ENCODE measurements around the gene ZNF580. TPM values are rescaled to one million over a fixed set of nuclear protein-coding genes. Genes with fewer than 3 reads are reported as not detected.

Gene ZNF580
- total RNA-seq, 2 experiments from 2014 or later: 18.1 to 18.7 TPM

GRCh38 chr19:55609326-55609725, 31.5 kb upstream of the ZNF580 start:
- H3K9me3 Mint-ChIP-seq: no peaks in the 10 kb centered on the region
- H3K4me3 Mint-ChIP-seq: no peak overlapping the region
- H3K4me1 Mint-ChIP-seq (ENCODE audit: low read depth): peaks cover 58% of the 10 kb centered on the region
- CTCF ChIA-PET: interaction anchor here (1.3 kb wide), 1 partner anchor 24 kb away, joined by 4 read pairs; no protein-coding TSS in a partner anchor
- no peak overlapping the region for H3K27ac Mint-ChIP-seq
- peaks cover 24% of the 10 kb centered on the region for H3K36me3 Mint-ChIP-seq (ENCODE audit: low read depth)
- intact Hi-C loops (cut with micrococcal nuclease): loop anchor here (5.0 to 10.0 kb wide), 2 partner anchors 33 to 465 kb away; partner anchors contain the start of genes TNNT1, ZNF580 and ZNF581
- no peak for DNase-seq
- H3K27me3 Mint-ChIP-seq (ENCODE audit: low read depth): no peaks in the 10 kb centered on the region

DNA sequence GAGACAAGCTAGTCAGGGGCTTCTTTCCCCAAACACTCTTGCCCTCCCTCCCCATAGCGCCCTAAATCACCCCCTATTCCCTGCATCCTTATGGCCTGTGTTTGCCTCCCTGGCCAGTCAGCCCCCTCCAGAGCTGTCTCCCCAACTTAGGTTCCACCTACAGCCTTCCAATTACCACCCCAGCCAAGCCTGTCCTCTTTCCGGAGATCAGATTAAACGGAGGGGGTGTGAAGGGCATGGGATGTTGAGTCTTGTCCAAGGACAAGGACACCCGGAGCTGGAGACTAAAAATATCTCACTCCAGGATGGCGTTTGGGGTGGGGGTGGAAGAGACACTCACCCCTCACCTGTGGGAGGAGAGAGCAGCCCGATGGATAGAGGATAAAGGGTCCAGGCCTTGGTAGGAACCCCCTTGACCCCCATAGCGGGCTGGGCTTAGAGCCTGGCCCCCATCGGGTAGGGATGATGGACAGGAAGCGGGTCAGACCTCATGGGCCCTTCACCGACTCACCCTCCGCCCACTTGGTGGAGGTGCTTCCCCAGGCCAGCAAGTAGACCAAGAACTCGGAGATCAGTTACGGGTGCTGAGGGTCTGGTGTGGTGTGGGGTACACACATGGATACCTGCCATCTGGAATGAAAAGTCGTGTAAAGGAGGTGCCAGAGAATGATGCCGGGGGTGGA, 29.4 kb upstream of the ZNF580 start:
- Mint-ChIP-seq H3K36me3 (ENCODE audit: low read depth) (peaks cover 23% of the 10 kb centered on the region), H3K9me3 (no peaks in the 10 kb centered on the region), H3K27ac (no peak overlapping the region), H3K4me1 (ENCODE audit: low read depth) (peaks cover 49% of the 10 kb centered on the region), H3K27me3 (ENCODE audit: low read depth) (no peaks in the 10 kb centered on the region), H3K4me3 (no peak overlapping the region)
- no peak for DNase-seq
- CTCF ChIA-PET: interaction anchor here (0.7 kb wide), 1 partner anchor 55 kb away, joined by 3 read pairs; no protein-coding TSS in a partner anchor
- intact Hi-C loops (cut with micrococcal nuclease): no loop called here

DNA sequence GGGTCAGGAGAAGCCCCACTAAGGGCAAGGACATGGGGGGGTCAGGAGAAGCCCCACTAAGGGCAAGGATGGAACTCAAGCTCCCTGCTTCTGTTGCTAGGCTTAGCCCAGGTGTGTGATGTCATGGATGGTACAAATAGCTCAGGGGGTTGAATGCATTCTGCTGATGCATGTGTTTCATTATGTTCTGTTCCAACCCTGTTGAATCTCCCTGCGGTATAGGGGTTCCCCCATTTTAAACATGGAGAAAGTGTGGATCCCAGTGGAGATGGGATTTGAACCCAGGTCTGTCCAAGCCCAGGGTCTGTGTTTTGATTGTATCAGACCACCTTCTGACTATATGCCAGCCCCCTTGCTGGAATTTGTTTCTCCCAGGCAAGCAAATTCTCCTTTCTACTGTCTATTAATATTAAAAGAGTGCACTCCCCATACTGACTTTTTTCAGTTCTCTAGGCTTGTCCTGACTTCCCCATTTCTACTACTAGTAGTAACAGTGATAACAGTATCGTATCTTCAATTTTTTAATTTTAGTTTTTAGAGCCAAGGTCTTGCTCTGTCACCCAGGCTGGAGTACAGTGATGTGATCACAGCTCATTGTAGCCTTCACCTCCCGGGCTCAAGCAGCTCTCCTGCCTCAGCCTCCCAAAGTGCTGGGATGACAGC, 28.7 kb upstream of the ZNF580 start:
- no peak for DNase-seq
- no peak overlapping the region for H3K27ac Mint-ChIP-seq
- CTCF ChIA-PET: no interaction called here
- intact Hi-C loops (cut with micrococcal nuclease): no loop called here
- peaks cover 23% of the 10 kb centered on the region for H3K36me3 Mint-ChIP-seq (ENCODE audit: low read depth)
- peaks cover 44% of the 10 kb centered on the region for H3K4me1 Mint-ChIP-seq (ENCODE audit: low read depth)
- no peaks in the 10 kb centered on the region for H3K9me3 Mint-ChIP-seq
- H3K4me3 Mint-ChIP-seq: no peak overlapping the region
- H3K27me3 Mint-ChIP-seq (ENCODE audit: low read depth): no peaks in the 10 kb centered on the region

DNA sequence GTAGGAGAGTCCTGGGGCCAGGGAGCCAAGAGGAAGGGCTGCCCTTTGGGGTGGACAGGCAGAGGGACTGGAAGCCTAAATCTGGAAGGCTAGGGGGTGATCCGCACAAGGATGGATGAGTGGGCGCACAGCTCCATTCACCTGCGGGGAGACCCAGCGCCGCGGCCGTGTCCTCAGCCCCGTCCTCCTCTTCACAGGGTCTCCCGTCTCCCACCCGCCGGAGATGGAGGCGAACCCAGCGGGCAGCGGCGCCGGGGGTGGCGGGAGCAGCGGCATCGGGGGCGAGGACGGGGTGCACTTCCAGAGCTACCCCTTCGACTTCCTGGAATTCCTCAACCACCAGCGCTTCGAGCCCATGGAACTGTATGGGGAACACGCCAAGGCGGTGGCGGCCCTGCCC, 27.4 kb upstream of the ZNF580 start:
- Mint-ChIP-seq H3K9me3 (no peaks in the 10 kb centered on the region), H3K27me3 (ENCODE audit: low read depth) (no peaks in the 10 kb centered on the region), H3K27ac (no peak overlapping the region), H3K36me3 (ENCODE audit: low read depth) (peaks cover 23% of the 10 kb centered on the region), H3K4me3 (no peak overlapping the region), H3K4me1 (ENCODE audit: low read depth) (peaks cover 34% of the 10 kb centered on the region)
- CTCF ChIA-PET: interaction anchor here (0.6 kb wide), 1 partner anchor 26 kb away, joined by 4 read pairs; no protein-coding TSS in a partner anchor
- no peak for DNase-seq
- intact Hi-C loops (cut with micrococcal nuclease): no loop called here

GRCh38 chr19:55613930-55614710, 26.7 kb upstream of the ZNF580 start:
- no peaks in the 10 kb centered on the region for H3K27me3 Mint-ChIP-seq (ENCODE audit: low read depth)

GRCh38 chr19:55614711-55615542, 25.9 kb upstream of the ZNF580 start:
- H3K27me3 Mint-ChIP-seq (ENCODE audit: low read depth): no peaks in the 10 kb centered on the region
- H3K4me1 Mint-ChIP-seq (ENCODE audit: low read depth): peaks cover 32% of the 10 kb centered on the region
- no peak for DNase-seq
- intact Hi-C loops (cut with micrococcal nuclease): no loop called here
- H3K36me3 Mint-ChIP-seq (ENCODE audit: low read depth): peaks cover 23% of the 10 kb centered on the region
- CTCF ChIA-PET: no interaction called here
- no peaks in the 10 kb centered on the region for H3K9me3 Mint-ChIP-seq
- H3K27ac Mint-ChIP-seq: no peak overlapping the region
- H3K4me3 Mint-ChIP-seq: no peak overlapping the region

More at GRCh38 chr19:55613930-55614710, 26.7 kb upstream of the ZNF580 start:
- intact Hi-C loops (cut with micrococcal nuclease): no loop called here
- CTCF ChIA-PET: no interaction called here
- no peak overlapping the region for H3K27ac Mint-ChIP-seq
- H3K9me3 Mint-ChIP-seq: no peaks in the 10 kb centered on the region
- peaks cover 24% of the 10 kb centered on the region for H3K36me3 Mint-ChIP-seq (ENCODE audit: low read depth)
- DNase-seq: no peak
- H3K4me1 Mint-ChIP-seq (ENCODE audit: low read depth): peaks cover 30% of the 10 kb centered on the region
- no peak overlapping the region for H3K4me3 Mint-ChIP-seq

GRCh38 chr19:55615543-55616394, 25.0 kb upstream of the ZNF580 start:
- no peak for DNase-seq
- Mint-ChIP-seq H3K4me1 (ENCODE audit: low read depth) (peaks cover 35% of the 10 kb centered on the region), H3K4me3 (no peak overlapping the region), H3K36me3 (ENCODE audit: low read depth) (peaks cover 27% of the 10 kb centered on the region), H3K27ac (no peak overlapping the region), H3K9me3 (no peaks in the 10 kb centered on the region), H3K27me3 (ENCODE audit: low read depth) (no peaks in the 10 kb centered on the region)
- intact Hi-C loops (cut with micrococcal nuclease): no loop called here
- CTCF ChIA-PET: no interaction called here

GRCh38 chr19:55616395-55616875, 24.4 kb upstream of the ZNF580 start:
- CTCF ChIA-PET: no interaction called here
- intact Hi-C loops (cut with micrococcal nuclease): no loop called here
- Mint-ChIP-seq H3K4me1 (ENCODE audit: low read depth) (peaks cover 35% of the 10 kb centered on the region), H3K9me3 (no peaks in the 10 kb centered on the region), H3K36me3 (ENCODE audit: low read depth) (peaks cover 27% of the 10 kb centered on the region), H3K27me3 (ENCODE audit: low read depth) (no peaks in the 10 kb centered on the region), H3K4me3 (no peak overlapping the region), H3K27ac (no peak overlapping the region)
- DNase-seq: no peak

GRCh38 chr19:55617426-55617825, 23.4 kb upstream of the ZNF580 start:
- DNase-seq: no peak
- CTCF ChIA-PET: interaction anchor here (0.8 to 1.4 kb wide), 2 partner anchors 11 to 15 kb away, joined by 3 to 5 read pairs; no protein-coding TSS in a partner anchor
- Mint-ChIP-seq H3K4me1 (ENCODE audit: low read depth) (peaks cover 27% of the 10 kb centered on the region), H3K4me3 (no peak overlapping the region), H3K27me3 (ENCODE audit: low read depth) (no peaks in the 10 kb centered on the region), H3K36me3 (ENCODE audit: low read depth) (peaks cover 27% of the 10 kb centered on the region), H3K27ac (peak overlapping the region; percentile 30), H3K9me3 (no peaks in the 10 kb centered on the region)
- intact Hi-C loops (cut with micrococcal nuclease): no loop called here

GRCh38 chr19:55618426-55618825, 22.4 kb upstream of the ZNF580 start:
- Mint-ChIP-seq H3K4me1 (ENCODE audit: low read depth) (peaks cover 30% of the 10 kb centered on the region), H3K27me3 (ENCODE audit: low read depth) (no peaks in the 10 kb centered on the region), H3K4me3 (no peak overlapping the region), H3K36me3 (ENCODE audit: low read depth) (peaks cover 21% of the 10 kb centered on the region), H3K9me3 (no peaks in the 10 kb centered on the region), H3K27ac (no peak overlapping the region)
- intact Hi-C loops (cut with micrococcal nuclease): no loop called here
- CTCF ChIA-PET: interaction anchor here (1.1 to 3.2 kb wide), 3 partner anchors 12 to 14 kb away, joined by 3 to 18 read pairs (median 5); partner anchors contain the start of gene ZNF865
- DNase-seq: no peak

GRCh38 chr19:55619286-55619685, 21.5 kb upstream of the ZNF580 start:
- H3K27ac Mint-ChIP-seq: no peak overlapping the region
- intact Hi-C loops (cut with micrococcal nuclease): no loop called here
- H3K36me3 Mint-ChIP-seq (ENCODE audit: low read depth): peaks cover 20% of the 10 kb centered on the region
- CTCF ChIA-PET: interaction anchor here (0.6 to 3.2 kb wide), 5 partner anchors 11 to 115 kb away, joined by 3 to 18 read pairs (median 3); partner anchors contain the start of gene ZNF865
- H3K27me3 Mint-ChIP-seq (ENCODE audit: low read depth): no peaks in the 10 kb centered on the region
- peaks cover 36% of the 10 kb centered on the region for H3K4me1 Mint-ChIP-seq (ENCODE audit: low read depth)
- H3K4me3 Mint-ChIP-seq: no peak overlapping the region
- no peaks in the 10 kb centered on the region for H3K9me3 Mint-ChIP-seq
- no peak for DNase-seq

All from activated naive CD4-positive, alpha-beta T cell treated with anti-CD3 and anti-CD28 coated beads for 36 hours (primary cell).